ENCODE data around the gene SLC5A10.

- TF ChIP-seq CTCF (IDR thresholded peaks at IDR 0.05; ENCODE audit: low read length) (no peak), EZH2 (optimal IDR thresholded peaks at IDR 0.05; ENCODE audit: low read depth, low read length) (no peak), EZH2phosphoT487 (IDR thresholded peaks at IDR 0.05; ENCODE audit: low read length) (no peak)
Observed at GRCh38 chr17:18974407-18975149, 22.6 kb downstream of the SLC5A10 start.
